NCI-H345 treated with DMSO at 0.1 percent for 48 hours (cell line): ENCODE results near the gene CFAP43.
"Not testable (repeated sequence)": the region's sequence is repeated elsewhere in the genome, so short reads cannot be mapped to it uniquely, and the experiment has no call there.

Experiments
- DNase-seq: peaks from one replicate; lab custom pipeline; 2025; ENCODE audit not compliant: unreplicated experiment; lab: John Stamatoyannopoulos, UW

CFAP43 gene

GRCh38 chr10:104230490-104230889 lies 1.7 kb downstream of the CFAP43 start:
- DNase-seq, result no peak

- no peak for DNase-seq
Measured at GRCh38 chr10:104223304-104223703, 8.9 kb downstream of the CFAP43 start.

GRCh38 chr10:104220522-104220921 lies 11.6 kb downstream of the CFAP43 start:
- no peak for DNase-seq

GRCh38 chr10:104218751-104219150 lies 13.4 kb downstream of the CFAP43 start:
- no peak for DNase-seq

GRCh38 chr10:104216631-104217030 lies 15.5 kb downstream of the CFAP43 start:
- DNase-seq, result no peak

- peak; percentile 12 for DNase-seq
Measured at GRCh38 chr10:104209575-104210198, 22.5 kb downstream of the CFAP43 start.

- DNase-seq, result no peak
Measured at GRCh38 chr10:104208730-104209129, 23.4 kb downstream of the CFAP43 start.

- DNase-seq, result no peak
Measured at GRCh38 chr10:104202231-104202630, 29.9 kb downstream of the CFAP43 start.

GRCh38 chr10:104201636-104202035 lies 30.5 kb downstream of the CFAP43 start:
- no peak for DNase-seq

- no peak for DNase-seq
Measured at GRCh38 chr10:104199567-104199966, 32.6 kb downstream of the CFAP43 start.

GRCh38 chr10:104197364-104197763 lies 34.8 kb downstream of the CFAP43 start:
- peak; percentile 29 for DNase-seq

- DNase-seq, result no peak
Measured at GRCh38 chr10:104195706-104196105, 36.5 kb downstream of the CFAP43 start.

- DNase-seq, result no peak
Measured at GRCh38 chr10:104193787-104194186, 38.4 kb downstream of the CFAP43 start.

- no peak for DNase-seq
Measured at GRCh38 chr10:104190695-104191094, 41.5 kb downstream of the CFAP43 start.

GRCh38 chr10:104183682-104184081 lies 48.5 kb downstream of the CFAP43 start:
- DNase-seq, result no peak

GRCh38 chr10:104174136-104174535 lies 58.0 kb downstream of the CFAP43 start:
- DNase-seq, result not testable (repeated sequence)

GRCh38 chr10:104170610-104171254 lies 61.4 kb downstream of the CFAP43 start:
- no peak for DNase-seq

- no peak for DNase-seq
Measured at GRCh38 chr10:104155591-104155990, 76.6 kb downstream of the CFAP43 start.

GRCh38 chr10:104151737-104152136 lies 80.4 kb downstream of the CFAP43 start:
- DNase-seq, result no peak

GRCh38 chr10:104150139-104150538 lies 82.0 kb downstream of the CFAP43 start:
- no peak for DNase-seq

- DNase-seq, result no peak
Measured at GRCh38 chr10:104146882-104147281, 85.3 kb downstream of the CFAP43 start.

- no peak for DNase-seq
Measured at GRCh38 chr10:104144931-104145330, 87.2 kb downstream of the CFAP43 start.

- DNase-seq, result no peak
Measured at GRCh38 chr10:104143829-104144228, 88.3 kb downstream of the CFAP43 start.
